ENCODE data around the gene HOXB6.

The HOXB6 gene

GRCh38 chr17:48559122-48559839, 45.5 kb downstream of the HOXB6 start:
- no peak for DNase-seq (ENCODE audit: extremely low spot score, insufficient read length, low read depth)
- no peak for FAIRE-seq

- no peak for DNase-seq (ENCODE audit: extremely low spot score, insufficient read length, low read depth)
- FAIRE-seq: no peak
Observed at GRCh38 chr17:48558831-48559121, 46.0 kb downstream of the HOXB6 start.

- FAIRE-seq: no peak
- no peak for DNase-seq (ENCODE audit: extremely low spot score, insufficient read length, low read depth)
Observed at GRCh38 chr17:48558057-48558830, 46.5 kb downstream of the HOXB6 start.

GRCh38 chr17:48556576-48557401, 48.0 kb downstream of the HOXB6 start:
- no peak for DNase-seq (ENCODE audit: extremely low spot score, insufficient read length, low read depth)
- no peak for FAIRE-seq

GRCh38 chr17:48556229-48556575, 48.6 kb downstream of the HOXB6 start:
- FAIRE-seq: no peak
- no peak for DNase-seq (ENCODE audit: extremely low spot score, insufficient read length, low read depth)

GRCh38 chr17:48555258-48556228, 49.2 kb downstream of the HOXB6 start:
- DNase-seq (ENCODE audit: extremely low spot score, insufficient read length, low read depth) (no peak), FAIRE-seq (no peak)

- no peak for DNase-seq (ENCODE audit: extremely low spot score, insufficient read length, low read depth)
Observed at GRCh38 chr17:48554412-48555257, 50.2 kb downstream of the HOXB6 start.

GRCh38 chr17:48553826-48554225, 51.0 kb downstream of the HOXB6 start:
- FAIRE-seq (no peak), DNase-seq (ENCODE audit: extremely low spot score, insufficient read length, low read depth) (no peak)

More at GRCh38 chr17:48554412-48555257, 50.2 kb downstream of the HOXB6 start:
- FAIRE-seq: no peak

GRCh38 chr17:48553190-48553547, 51.6 kb downstream of the HOXB6 start:
- DNase-seq (ENCODE audit: extremely low spot score, insufficient read length, low read depth): no peak
- no peak for FAIRE-seq

- DNase-seq (ENCODE audit: extremely low spot score, insufficient read length, low read depth) (no peak), FAIRE-seq (no peak)
Observed at GRCh38 chr17:48552466-48553189, 52.2 kb downstream of the HOXB6 start.

- DNase-seq (ENCODE audit: extremely low spot score, insufficient read length, low read depth): no peak
- FAIRE-seq: no peak
Observed at GRCh38 chr17:48551596-48552465, 53.0 kb downstream of the HOXB6 start.

GRCh38 chr17:48551214-48551555, 53.6 kb downstream of the HOXB6 start:
- no peak for FAIRE-seq
- DNase-seq (ENCODE audit: extremely low spot score, insufficient read length, low read depth): no peak

GRCh38 chr17:48550502-48551213, 54.1 kb downstream of the HOXB6 start:
- no peak for DNase-seq (ENCODE audit: extremely low spot score, insufficient read length, low read depth)
- FAIRE-seq: no peak

- no peak for DNase-seq (ENCODE audit: extremely low spot score, insufficient read length, low read depth)
- FAIRE-seq: no peak
Observed at GRCh38 chr17:48549914-48550501, 54.8 kb downstream of the HOXB6 start.

GRCh38 chr17:48549281-48549630, 55.5 kb downstream of the HOXB6 start:
- FAIRE-seq (no peak), DNase-seq (ENCODE audit: extremely low spot score, insufficient read length, low read depth) (no peak)

GRCh38 chr17:48548523-48549280, 56.1 kb downstream of the HOXB6 start:
- FAIRE-seq: no peak

More at GRCh38 chr17:48548523-48549280, 56.1 kb downstream of the HOXB6 start:
- DNase-seq (ENCODE audit: extremely low spot score, insufficient read length, low read depth): no peak
